ENCODE measurements around the gene PRPH.

DNA sequence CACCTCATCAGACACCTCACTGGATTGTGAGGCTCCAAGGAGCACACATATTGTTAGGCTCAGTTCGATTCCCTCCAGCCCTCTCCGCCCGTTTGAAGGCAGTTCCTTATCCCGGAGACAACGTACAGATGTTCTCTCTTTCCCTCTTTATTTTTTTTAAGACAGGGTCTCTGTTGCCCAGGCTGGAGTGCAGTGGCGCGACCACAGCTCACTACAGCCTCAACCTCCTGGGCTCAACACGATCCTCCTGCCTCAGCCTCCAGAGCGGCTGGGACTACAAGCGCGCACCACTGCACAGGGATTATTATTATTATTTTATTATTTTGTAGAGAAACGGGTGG lies 27.4 kb downstream of the PRPH start:
- TF ChIP-seq CTCF (optimal IDR thresholded peaks at IDR 0.05 in 1 of 3, IDR thresholded peaks at IDR 0.05 in 1 of 3, conservative IDR thresholded peaks at IDR 0.05 in 1 of 3; ENCODE audit: extremely low read depth in 1 of 3, insufficient read depth in 2 of 3, low read length in 3 of 3) (no peak), EZH2 (IDR thresholded peaks at IDR 0.05; ENCODE audit: low read length) (no peak)

Data from keratinocyte (primary cell).